ENCODE results near the gene PSMA7. TPM values are rescaled to one million over a fixed set of nuclear protein-coding genes. Genes with fewer than 3 reads are reported as not detected.
A peak's percentile ranks its signal among the peaks of the same experiment; 100 is the strongest.

Gene PSMA7
- total RNA-seq, 1 donor from 2014 or later, result 201 TPM

DNA sequence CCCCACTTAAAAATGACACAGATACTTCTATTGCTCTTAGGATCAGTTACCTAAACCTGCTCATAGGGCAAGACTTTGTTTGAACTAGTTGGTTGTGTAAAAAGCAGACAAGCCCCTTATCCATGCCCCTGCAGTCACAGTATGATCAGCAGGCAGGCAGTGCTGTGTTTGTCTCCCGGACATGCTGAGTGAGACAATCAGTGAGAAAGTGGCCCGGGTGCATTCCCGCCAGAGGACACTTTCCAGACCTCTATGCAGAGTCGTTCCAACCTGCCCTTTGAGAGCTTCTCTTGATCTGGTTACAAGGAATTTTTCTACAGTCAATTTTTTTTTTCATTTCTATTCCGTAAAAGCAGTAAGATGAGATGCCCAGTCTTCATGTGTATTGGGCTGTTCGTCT, 14.7 kb downstream of the PSMA7 start:
- peaks cover 44% of the 10 kb centered on the region for H3K36me3 Mint-ChIP-seq
- H3K27me3 Mint-ChIP-seq (ENCODE audit: low read depth), result no peaks in the 10 kb centered on the region
- no peaks in the 10 kb centered on the region for H3K9me3 Mint-ChIP-seq
- no peak for DNase-seq (ENCODE audit: low spot score in 2 of 2, unreplicated experiment in 2 of 2)
- no peak overlapping the region for H3K4me3 Mint-ChIP-seq
- TF ChIP-seq, protein P1, sequence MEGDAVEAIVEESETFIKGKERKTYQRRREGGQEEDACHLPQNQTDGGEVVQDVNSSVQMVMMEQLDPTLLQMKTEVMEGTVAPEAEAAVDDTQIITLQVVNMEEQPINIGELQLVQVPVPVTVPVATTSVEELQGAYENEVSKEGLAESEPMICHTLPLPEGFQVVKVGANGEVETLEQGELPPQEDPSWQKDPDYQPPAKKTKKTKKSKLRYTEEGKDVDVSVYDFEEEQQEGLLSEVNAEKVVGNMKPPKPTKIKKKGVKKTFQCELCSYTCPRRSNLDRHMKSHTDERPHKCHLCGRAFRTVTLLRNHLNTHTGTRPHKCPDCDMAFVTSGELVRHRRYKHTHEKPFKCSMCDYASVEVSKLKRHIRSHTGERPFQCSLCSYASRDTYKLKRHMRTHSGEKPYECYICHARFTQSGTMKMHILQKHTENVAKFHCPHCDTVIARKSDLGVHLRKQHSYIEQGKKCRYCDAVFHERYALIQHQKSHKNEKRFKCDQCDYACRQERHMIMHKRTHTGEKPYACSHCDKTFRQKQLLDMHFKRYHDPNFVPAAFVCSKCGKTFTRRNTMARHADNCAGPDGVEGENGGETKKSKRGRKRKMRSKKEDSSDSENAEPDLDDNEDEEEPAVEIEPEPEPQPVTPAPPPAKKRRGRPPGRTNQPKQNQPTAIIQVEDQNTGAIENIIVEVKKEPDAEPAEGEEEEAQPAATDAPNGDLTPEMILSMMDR (IDR thresholded peaks at IDR 0.05; ENCODE audit: unreplicated experiment), result no peak
- H3K27ac Mint-ChIP-seq, result no peak overlapping the region
- H3K4me1 Mint-ChIP-seq, result peaks cover 12% of the 10 kb centered on the region

DNA sequence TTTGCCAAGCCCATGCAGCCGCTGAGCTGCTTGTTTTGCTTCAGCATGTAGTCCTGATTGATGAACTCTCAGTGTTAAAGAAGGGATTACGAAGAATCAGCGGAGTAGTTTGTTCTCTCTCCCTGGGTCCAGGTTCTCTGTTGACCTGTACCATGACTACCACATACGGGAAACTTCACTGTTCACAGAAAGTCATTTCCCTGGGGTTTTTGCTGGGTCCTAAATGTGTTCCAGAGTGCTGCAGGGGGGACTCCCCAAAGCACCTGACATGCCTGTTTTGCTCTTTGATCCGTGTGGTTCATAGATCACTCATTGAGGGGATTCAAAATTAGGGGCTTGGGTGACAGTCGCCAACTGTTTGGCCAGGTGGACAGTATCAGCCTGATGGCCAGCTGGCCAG, 15.4 kb downstream of the PSMA7 start:
- Mint-ChIP-seq H3K9me3 (no peaks in the 10 kb centered on the region), H3K4me1 (peaks cover 14% of the 10 kb centered on the region), H3K27ac (no peak overlapping the region), H3K4me3 (no peak overlapping the region), H3K27me3 (ENCODE audit: low read depth) (no peaks in the 10 kb centered on the region), H3K36me3 (peaks cover 44% of the 10 kb centered on the region)
- no peak for DNase-seq (ENCODE audit: low spot score in 2 of 2, unreplicated experiment in 2 of 2)
- TF ChIP-seq, protein P1 (IDR thresholded peaks at IDR 0.05; ENCODE audit: unreplicated experiment), result no peak

DNA sequence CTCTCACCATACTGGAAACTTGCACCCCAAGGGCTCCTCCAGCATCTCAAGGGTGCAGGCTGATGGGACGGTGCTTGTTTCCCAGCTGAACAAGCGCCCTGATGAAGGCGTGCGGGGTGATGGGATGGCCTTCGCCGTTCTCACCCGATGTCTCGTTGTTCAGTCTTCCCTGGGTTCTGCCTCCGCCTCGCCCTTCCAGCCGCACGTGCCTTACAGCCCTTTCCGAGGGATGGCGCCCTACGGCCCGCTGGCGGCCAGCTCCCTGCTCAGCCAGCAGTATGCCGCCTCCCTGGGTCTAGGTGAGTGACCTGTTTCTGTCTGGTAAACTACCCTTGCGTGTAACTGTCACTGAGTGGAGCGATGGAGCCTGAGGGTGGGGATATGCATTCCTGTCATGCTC, 17.1 kb downstream of the PSMA7 start:
- H3K27me3 Mint-ChIP-seq (ENCODE audit: low read depth), result no peaks in the 10 kb centered on the region
- TF ChIP-seq, protein P1 (IDR thresholded peaks at IDR 0.05; ENCODE audit: unreplicated experiment), result no peak
- H3K36me3 Mint-ChIP-seq, result peaks cover 34% of the 10 kb centered on the region
- no peak for DNase-seq (ENCODE audit: low spot score in 2 of 2, unreplicated experiment in 2 of 2)
- H3K4me3 Mint-ChIP-seq, result no peak overlapping the region
- no peak overlapping the region for H3K27ac Mint-ChIP-seq
- peaks cover 16% of the 10 kb centered on the region for H3K4me1 Mint-ChIP-seq
- no peaks in the 10 kb centered on the region for H3K9me3 Mint-ChIP-seq

DNA sequence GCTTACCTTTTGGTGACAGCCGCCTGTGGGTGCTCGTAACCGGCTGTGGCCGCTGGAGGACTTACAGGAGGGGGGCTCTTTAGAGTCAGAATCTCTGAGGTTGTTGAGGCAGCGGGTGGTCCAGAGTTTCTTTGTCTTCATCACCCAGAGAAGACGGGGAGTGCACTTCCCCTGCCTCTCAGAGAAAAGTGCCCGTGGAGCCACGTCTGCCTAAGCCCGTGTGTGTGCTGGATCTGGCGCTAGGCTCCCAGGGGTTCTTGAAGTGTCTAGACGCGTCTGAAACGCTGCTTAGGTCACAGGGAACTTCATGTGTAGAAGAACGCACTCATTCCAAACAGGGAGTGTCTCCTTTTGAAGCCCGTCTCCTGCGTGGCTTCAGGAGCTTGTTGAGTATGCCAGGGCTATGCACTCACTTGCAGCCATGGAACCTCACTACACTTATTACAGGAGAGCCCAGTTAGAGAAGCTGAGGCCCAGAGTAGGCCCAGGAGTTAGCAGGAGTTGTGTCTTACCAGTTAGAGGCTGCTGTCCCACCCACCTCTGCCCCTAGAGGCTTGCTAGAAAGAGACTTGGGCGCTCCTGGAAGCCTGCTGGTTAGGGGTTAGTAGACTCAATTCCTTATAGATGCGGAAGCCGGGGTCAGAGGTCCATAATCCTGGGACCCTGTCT, 19.6 kb downstream of the PSMA7 start:
- peaks cover 10% of the 10 kb centered on the region for H3K27me3 Mint-ChIP-seq (ENCODE audit: low read depth)
- peak overlapping the region; percentile 84 for H3K4me3 Mint-ChIP-seq
- TF ChIP-seq, protein P1 (IDR thresholded peaks at IDR 0.05; ENCODE audit: unreplicated experiment), result no peak
- H3K36me3 Mint-ChIP-seq, result peaks cover 19% of the 10 kb centered on the region
- no peaks in the 10 kb centered on the region for H3K9me3 Mint-ChIP-seq
- H3K4me1 Mint-ChIP-seq, result peaks cover 18% of the 10 kb centered on the region
- no peak for DNase-seq (ENCODE audit: low spot score in 2 of 2, unreplicated experiment in 2 of 2)
- peak overlapping the region; percentile 86 for H3K27ac Mint-ChIP-seq

DNA sequence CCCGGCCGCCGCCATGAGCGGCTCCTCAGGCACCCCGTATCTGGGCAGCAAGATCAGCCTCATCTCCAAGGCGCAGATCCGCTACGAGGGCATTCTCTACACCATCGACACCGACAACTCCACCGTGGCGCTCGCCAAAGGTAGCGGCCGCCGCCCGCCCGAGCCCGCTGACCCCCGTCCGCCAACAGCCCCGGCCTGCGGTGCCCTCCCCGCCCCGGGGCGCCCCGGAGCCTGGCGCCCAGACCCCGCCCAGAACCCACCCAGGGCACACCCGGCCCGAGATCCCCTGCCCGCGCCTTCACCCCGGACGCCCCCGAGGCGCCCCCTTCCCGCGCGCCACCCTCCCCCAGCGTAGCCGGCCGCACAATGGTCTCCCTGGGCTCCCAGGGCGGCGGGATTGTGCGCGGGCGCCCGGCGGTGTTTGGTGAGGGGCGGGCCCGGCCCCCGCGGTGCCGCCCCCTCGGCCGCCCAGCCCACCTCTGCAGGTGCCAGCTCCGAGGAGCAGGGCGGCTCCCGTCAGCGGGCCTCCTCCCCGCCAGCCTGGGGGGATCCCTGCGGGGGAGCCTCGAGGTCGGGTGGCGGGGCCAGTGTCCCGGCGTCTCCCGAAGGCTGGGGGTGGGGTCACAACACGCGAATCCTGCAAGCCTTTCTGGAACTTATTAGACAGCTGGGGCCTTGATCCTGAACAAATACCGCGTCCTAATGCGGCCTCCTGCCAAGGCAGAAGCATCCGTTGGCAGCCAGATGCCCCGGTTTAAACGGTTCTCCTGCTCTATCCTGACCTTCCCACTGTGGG, 20.3 kb downstream of the PSMA7 start:
- no peaks in the 10 kb centered on the region for H3K9me3 Mint-ChIP-seq
- H3K27me3 Mint-ChIP-seq (ENCODE audit: low read depth), result peaks cover 16% of the 10 kb centered on the region
- peaks cover 18% of the 10 kb centered on the region for H3K4me1 Mint-ChIP-seq
- TF ChIP-seq, protein P1 (IDR thresholded peaks at IDR 0.05; ENCODE audit: unreplicated experiment), result no peak
- H3K27ac Mint-ChIP-seq, result peak overlapping the region; percentile 86
- H3K4me3 Mint-ChIP-seq, result peak overlapping the region; percentile 84
- H3K36me3 Mint-ChIP-seq, result peaks cover 14% of the 10 kb centered on the region
- DNase-seq (ENCODE audit: low spot score in 2 of 2, unreplicated experiment in 2 of 2), result peak; percentile 44 to 65

All from mesothelial cell of epicardium (in vitro differentiated cells).